Body of pancreas (tissue), 4 donors: ENCODE measurements around the gene NUP210. TPM values are rescaled to one million over a fixed set of nuclear protein-coding genes. Genes with fewer than 3 reads are reported as not detected.

Source experiments
- ATAC-seq: fragments of 150-250 bp; one replicate; pipeline ENCODE4 v1.9.1; 2016
- DNase-seq, 4 donors: peaks; one replicate each; pipeline ENCODE4 v3.0.0-alpha.2; 2019
- H3K27ac ChIP-seq, 4 donors: fragments of 200-600 bp; sonication (generic); 1 replicate in 3 of 4; 2 replicates in 1 of 4; pipeline versions ENCODE4 v1.5.1 to v1.6.1; 2016 to 2019; ENCODE audit warnings: mild to moderate bottlenecking in 1 of 4, mixed read lengths in 1 of 4, moderate library complexity in 1 of 4
- H3K27me3 ChIP-seq, 2 donors: fragments of 200-600 bp; sonication (generic); one replicate each; pipeline ENCODE4 v1.6.0; 2016; ENCODE audit warnings: mild to moderate bottlenecking in 1 of 2
- H3K36me3 ChIP-seq, 2 donors: fragments of 200-600 bp; sonication (generic); replicated peaks in 1 of 2; 2 replicates each; pipeline ENCODE4 v1.5.1; 2016; ENCODE audit warnings: low read depth in 2 of 2; ENCODE audit not compliant: insufficient read depth in 1 of 2
- H3K4me1 ChIP-seq: fragments of 200-600 bp; sonication (generic); one replicate; pipeline ENCODE4 v1.6.0; 2016
- H3K4me3 ChIP-seq, 2 donors: fragments of 200-600 bp; sonication (generic); 1 replicate in 1 of 2; 2 replicates in 1 of 2; pipeline ENCODE4 v1.5.1; 2016 to 2019
- H3K9me3 ChIP-seq, 3 donors: fragments of 200-600 bp; sonication (generic); 1 replicate in 2 of 3; 2 replicates in 1 of 3; pipeline ENCODE4 v1.5.1; 2016
- POLR2A ChIP-seq, 3 donors: fragments of 450-650 bp; IDR thresholded peaks; one replicate each; pipeline ENCODE4 v1.6.1; 2016; ENCODE audit warnings: antibody characterized with exemption in 3 of 3, mild to moderate bottlenecking in 2 of 3
- WGBS, 2 donors: methylation state at CpG; one replicate each; pipeline ENCODE4 v1.1.5; 2017; 5-methylcytosine and 5-hydroxymethylcytosine counted together
- intact Hi-C: fragments of 100-400 bp; cut with DNase I; formaldehyde crosslinking; loops from one replicate; pipeline ENCODE4 v1.15.1; 2023
- total RNA-seq, 2 donors: library from RNA; depleted of rRNA; stranded (reverse); fragments of >200 nt; gene quantifications; one replicate each; pipeline ENCODE4 v1.1.0, GENCODE V29; 2016
- TF ChIP-seq, protein P1 (sequence below), 7 experiments: fragments of 450-650 bp in 4 of 7; fragments of 200-600 bp in 3 of 7; sonication (generic) in 3 of 7; IDR thresholded peaks; one replicate each; pipeline ENCODE4 v1.5.1; 2016 to 2019; ENCODE audit warnings: antibody characterized with exemption in 7 of 7

The NUP210 gene
- total RNA-seq, 2 donors from 2014 or later, result 16.3 to 19.1 TPM

DNA sequence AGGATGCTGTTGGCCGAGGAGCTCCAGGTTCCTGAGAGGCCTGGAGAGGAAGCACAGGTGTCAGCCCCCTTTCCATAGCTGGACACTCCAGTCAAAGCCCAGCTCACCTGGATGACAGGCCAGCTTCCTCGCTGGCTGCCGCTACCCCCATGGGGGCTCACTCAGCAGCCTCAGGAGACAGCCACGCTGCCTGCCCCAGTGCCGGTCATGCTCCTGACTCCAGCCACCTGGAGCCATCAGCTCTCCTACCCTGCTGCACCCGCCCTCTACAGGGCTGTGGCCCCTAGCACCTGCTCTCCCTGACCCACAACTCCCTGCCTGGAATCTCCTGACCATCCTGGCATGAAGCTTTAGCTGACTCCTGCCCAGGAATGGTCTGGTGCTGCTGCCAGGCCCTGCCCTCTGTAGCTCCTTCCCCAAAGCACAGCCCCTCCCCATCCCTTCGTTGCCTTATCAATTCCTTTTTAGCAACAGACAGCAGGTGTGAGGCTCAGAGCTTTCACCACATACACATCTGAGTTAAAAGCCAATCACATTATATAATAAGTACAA, 94.2 kb downstream of the NUP210 start:
- ATAC-seq, result peak; percentile 73
- Histone ChIP-seq H3K27me3 (no peaks in the 10 kb centered on the region), H3K9me3 (no peaks in the 10 kb centered on the region), H3K4me3 (no peak overlapping the region), H3K27ac (peak overlapping the region in 3 of 4 donors; percentile 17 to 73 (median 45)), H3K4me1 (peaks cover 33% of the 10 kb centered on the region), H3K36me3 (peaks cover 0 to 6% of the 10 kb centered on the region in 2 donors)
- WGBS, 2 donors, result 46 to 60% methylated on average over 6 to 7 of the region's 7 CpGs
- intact Hi-C loops, result no loop called here
- peak; percentile 56 to 90 (median 76) for DNase-seq
- TF ChIP-seq POLR2A (IDR thresholded peaks at IDR 0.05), result peak in 1 of 3 donors; percentile 64
- TF ChIP-seq, protein P1, sequence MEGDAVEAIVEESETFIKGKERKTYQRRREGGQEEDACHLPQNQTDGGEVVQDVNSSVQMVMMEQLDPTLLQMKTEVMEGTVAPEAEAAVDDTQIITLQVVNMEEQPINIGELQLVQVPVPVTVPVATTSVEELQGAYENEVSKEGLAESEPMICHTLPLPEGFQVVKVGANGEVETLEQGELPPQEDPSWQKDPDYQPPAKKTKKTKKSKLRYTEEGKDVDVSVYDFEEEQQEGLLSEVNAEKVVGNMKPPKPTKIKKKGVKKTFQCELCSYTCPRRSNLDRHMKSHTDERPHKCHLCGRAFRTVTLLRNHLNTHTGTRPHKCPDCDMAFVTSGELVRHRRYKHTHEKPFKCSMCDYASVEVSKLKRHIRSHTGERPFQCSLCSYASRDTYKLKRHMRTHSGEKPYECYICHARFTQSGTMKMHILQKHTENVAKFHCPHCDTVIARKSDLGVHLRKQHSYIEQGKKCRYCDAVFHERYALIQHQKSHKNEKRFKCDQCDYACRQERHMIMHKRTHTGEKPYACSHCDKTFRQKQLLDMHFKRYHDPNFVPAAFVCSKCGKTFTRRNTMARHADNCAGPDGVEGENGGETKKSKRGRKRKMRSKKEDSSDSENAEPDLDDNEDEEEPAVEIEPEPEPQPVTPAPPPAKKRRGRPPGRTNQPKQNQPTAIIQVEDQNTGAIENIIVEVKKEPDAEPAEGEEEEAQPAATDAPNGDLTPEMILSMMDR (IDR thresholded peaks at IDR 0.05), result peak in 3 of 7 experiments; percentile 10 to 34 (median 20)

DNA sequence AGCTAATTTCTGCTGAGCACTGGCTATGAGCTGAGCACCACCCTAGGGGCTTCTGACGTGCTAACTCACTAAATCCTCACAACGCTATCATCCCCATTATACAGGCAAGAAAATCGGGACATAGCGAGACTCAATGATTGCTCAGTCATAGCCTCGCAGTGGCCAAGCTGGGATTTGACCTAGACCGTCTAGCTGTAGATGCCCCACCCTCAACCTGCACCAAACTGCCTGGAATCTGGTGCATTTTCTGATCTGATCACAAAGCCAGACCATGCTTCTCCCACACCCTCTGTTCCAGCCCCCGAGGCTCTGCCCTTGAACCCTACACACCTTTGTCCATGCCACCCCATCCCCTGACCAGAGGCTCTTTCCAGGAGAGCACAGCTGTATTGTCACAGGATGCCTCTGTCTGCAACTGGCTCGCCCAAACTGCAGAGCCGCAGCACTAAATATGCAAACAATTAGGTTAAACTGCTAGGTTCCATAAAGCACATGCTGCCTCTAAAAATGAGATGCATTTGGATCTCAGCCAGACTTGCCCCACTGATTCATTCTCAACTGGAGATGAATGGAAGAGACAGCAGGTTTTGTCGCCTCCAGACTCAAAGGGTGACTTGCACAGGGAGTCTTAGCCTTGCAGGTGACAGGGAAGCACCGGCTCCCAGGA, 95.2 kb downstream of the NUP210 start:
- no peak for TF ChIP-seq POLR2A (IDR thresholded peaks at IDR 0.05)
- TF ChIP-seq, protein P1 (IDR thresholded peaks at IDR 0.05), result no peak
- WGBS, 2 donors, result 62 to 74% methylated on average over 9 to 11 of the region's 11 CpGs
- no peaks in the 10 kb centered on the region for H3K27me3 ChIP-seq
- H3K9me3 ChIP-seq, result no peaks in the 10 kb centered on the region
- intact Hi-C loops, result no loop called here
- H3K4me3 ChIP-seq, result no peak overlapping the region
- ATAC-seq (no peak), DNase-seq (no peak)
- H3K4me1 ChIP-seq, result peaks cover 33% of the 10 kb centered on the region
- H3K27ac ChIP-seq, result peak overlapping the region in 1 of 4 donors; percentile 73
- peaks cover 0 to 6% of the 10 kb centered on the region in 2 donors for H3K36me3 ChIP-seq

GRCh38 chr3:13323822-13324221, 96.3 kb downstream of the NUP210 start:
- H3K9me3 ChIP-seq, result no peaks in the 10 kb centered on the region
- peaks cover 33% of the 10 kb centered on the region for H3K4me1 ChIP-seq
- peaks cover 0 to 12% of the 10 kb centered on the region in 2 donors for H3K36me3 ChIP-seq
- no peaks in the 10 kb centered on the region for H3K27me3 ChIP-seq
- intact Hi-C loops, result no loop called here
- DNase-seq (no peak), ATAC-seq (no peak)
- H3K27ac ChIP-seq, result no peak overlapping the region
- 96 to 100% methylated on average over 2 to 4 of the region's 5 CpGs for WGBS, 2 donors
- TF ChIP-seq POLR2A (IDR thresholded peaks at IDR 0.05), result no peak
- TF ChIP-seq, protein P1 (IDR thresholded peaks at IDR 0.05), result no peak
- no peak overlapping the region for H3K4me3 ChIP-seq

DNA sequence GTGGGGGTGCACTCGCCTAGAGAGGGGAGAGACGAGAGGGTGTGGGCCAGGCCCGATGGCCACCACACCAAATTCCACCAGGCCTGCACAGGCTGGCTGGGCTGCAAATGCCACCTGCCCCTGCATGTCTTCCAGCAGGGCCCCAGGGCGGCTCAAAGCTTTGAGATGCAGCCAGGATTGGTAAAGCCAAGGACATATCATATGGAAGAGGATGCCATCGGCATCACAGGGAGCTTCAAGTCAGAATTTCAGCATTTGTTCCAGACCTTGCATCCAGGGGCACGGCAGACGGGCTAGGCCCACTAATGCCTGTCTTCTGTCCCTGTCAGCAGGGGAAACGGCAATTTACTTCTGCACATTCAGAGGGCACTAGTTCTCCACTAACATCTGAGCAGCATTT, 97.8 kb downstream of the NUP210 start:
- Histone ChIP-seq H3K4me1 (peaks cover 31% of the 10 kb centered on the region), H3K4me3 (no peak overlapping the region), H3K27me3 (no peaks in the 10 kb centered on the region), H3K36me3 (peaks cover 0 to 22% of the 10 kb centered on the region in 2 donors), H3K9me3 (no peaks in the 10 kb centered on the region), H3K27ac (peak overlapping the region in 1 of 4 donors; percentile 32)
- TF ChIP-seq, protein P1 (IDR thresholded peaks at IDR 0.05), result no peak
- no peak for TF ChIP-seq POLR2A (IDR thresholded peaks at IDR 0.05)
- 87 to 90% methylated on average over 5 to 8 of the region's 8 CpGs for WGBS, 2 donors
- DNase-seq (no peak), ATAC-seq (no peak)
- intact Hi-C loops, result no loop called here
